Measurements from ENCODE around the gene PHACTR3.

PHACTR3 gene

DNA sequence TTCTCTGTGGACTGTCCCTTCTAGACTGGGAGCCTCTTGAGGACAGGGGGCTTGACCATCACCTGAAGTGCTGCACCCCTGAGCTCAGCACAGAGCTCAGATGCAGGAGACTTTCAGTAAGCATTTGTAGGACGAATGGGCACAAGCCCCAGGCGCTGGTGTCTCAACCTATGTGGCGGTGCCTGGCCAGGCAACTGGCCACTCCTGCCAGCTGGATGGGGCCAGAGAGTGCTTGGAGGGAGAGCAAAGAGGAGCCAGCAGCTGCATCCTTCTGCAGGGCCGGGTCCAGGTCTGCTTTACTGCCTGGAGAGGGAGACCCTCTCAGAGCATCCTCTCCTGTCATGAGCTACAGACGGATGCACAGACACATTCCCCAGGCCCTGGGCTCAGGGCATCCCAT lies 4.5 kb downstream of the PHACTR3 start:
- TF ChIP-seq, protein P1, sequence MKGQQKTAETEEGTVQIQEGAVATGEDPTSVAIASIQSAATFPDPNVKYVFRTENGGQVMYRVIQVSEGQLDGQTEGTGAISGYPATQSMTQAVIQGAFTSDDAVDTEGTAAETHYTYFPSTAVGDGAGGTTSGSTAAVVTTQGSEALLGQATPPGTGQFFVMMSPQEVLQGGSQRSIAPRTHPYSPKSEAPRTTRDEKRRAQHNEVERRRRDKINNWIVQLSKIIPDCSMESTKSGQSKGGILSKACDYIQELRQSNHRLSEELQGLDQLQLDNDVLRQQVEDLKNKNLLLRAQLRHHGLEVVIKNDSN (IDR thresholded peaks at IDR 0.05): no peak
- TF ChIP-seq EP300 (IDR thresholded peaks at IDR 0.05; ENCODE audit: borderline replicate concordance) (no peak), YY1 (IDR thresholded peaks at IDR 0.05; ENCODE audit: low read depth) (no peak), CEBPB (IDR thresholded peaks at IDR 0.05) (no peak), CREB1 (IDR thresholded peaks at IDR 0.05; ENCODE audit: low read depth) (no peak)
- TF ChIP-seq, protein P2, sequence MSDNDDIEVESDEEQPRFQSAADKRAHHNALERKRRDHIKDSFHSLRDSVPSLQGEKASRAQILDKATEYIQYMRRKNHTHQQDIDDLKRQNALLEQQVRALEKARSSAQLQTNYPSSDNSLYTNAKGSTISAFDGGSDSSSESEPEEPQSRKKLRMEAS (IDR thresholded peaks at IDR 0.05): no peak
- TF ChIP-seq, protein P3, sequence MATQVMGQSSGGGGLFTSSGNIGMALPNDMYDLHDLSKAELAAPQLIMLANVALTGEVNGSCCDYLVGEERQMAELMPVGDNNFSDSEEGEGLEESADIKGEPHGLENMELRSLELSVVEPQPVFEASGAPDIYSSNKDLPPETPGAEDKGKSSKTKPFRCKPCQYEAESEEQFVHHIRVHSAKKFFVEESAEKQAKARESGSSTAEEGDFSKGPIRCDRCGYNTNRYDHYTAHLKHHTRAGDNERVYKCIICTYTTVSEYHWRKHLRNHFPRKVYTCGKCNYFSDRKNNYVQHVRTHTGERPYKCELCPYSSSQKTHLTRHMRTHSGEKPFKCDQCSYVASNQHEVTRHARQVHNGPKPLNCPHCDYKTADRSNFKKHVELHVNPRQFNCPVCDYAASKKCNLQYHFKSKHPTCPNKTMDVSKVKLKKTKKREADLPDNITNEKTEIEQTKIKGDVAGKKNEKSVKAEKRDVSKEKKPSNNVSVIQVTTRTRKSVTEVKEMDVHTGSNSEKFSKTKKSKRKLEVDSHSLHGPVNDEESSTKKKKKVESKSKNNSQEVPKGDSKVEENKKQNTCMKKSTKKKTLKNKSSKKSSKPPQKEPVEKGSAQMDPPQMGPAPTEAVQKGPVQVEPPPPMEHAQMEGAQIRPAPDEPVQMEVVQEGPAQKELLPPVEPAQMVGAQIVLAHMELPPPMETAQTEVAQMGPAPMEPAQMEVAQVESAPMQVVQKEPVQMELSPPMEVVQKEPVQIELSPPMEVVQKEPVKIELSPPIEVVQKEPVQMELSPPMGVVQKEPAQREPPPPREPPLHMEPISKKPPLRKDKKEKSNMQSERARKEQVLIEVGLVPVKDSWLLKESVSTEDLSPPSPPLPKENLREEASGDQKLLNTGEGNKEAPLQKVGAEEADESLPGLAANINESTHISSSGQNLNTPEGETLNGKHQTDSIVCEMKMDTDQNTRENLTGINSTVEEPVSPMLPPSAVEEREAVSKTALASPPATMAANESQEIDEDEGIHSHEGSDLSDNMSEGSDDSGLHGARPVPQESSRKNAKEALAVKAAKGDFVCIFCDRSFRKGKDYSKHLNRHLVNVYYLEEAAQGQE (IDR thresholded peaks at IDR 0.05; ENCODE audit: low read depth): no peak

- TF ChIP-seq CREB1 (IDR thresholded peaks at IDR 0.05; ENCODE audit: low read depth) (no peak), CEBPB (IDR thresholded peaks at IDR 0.05) (no peak), TAF1 (IDR thresholded peaks at IDR 0.05; ENCODE audit: low read depth) (no peak), ZBTB7A (IDR thresholded peaks at IDR 0.05; ENCODE audit: low read depth) (no peak), EP300 (IDR thresholded peaks at IDR 0.05; ENCODE audit: borderline replicate concordance) (no peak), RAD21 (IDR thresholded peaks at IDR 0.05; ENCODE audit: low read depth) (no peak), NFIC (IDR thresholded peaks at IDR 0.05) (no peak), TEAD4 (IDR thresholded peaks at IDR 0.05) (no peak), TCF12 (IDR thresholded peaks at IDR 0.05; ENCODE audit: low read depth) (no peak), FOXM1 (IDR thresholded peaks at IDR 0.05; ENCODE audit: borderline replicate concordance, low read depth) (no peak), YY1 (IDR thresholded peaks at IDR 0.05; ENCODE audit: low read depth) (no peak), EGR1 (IDR thresholded peaks at IDR 0.05) (no peak)
- TF ChIP-seq, protein P2 (IDR thresholded peaks at IDR 0.05): no peak
- TF ChIP-seq, protein P3 (IDR thresholded peaks at IDR 0.05; ENCODE audit: low read depth): no peak
- TF ChIP-seq, protein P1 (IDR thresholded peaks at IDR 0.05): no peak
Measured at GRCh38 chr20:59611286-59611685, 6.9 kb downstream of the PHACTR3 start.

DNA sequence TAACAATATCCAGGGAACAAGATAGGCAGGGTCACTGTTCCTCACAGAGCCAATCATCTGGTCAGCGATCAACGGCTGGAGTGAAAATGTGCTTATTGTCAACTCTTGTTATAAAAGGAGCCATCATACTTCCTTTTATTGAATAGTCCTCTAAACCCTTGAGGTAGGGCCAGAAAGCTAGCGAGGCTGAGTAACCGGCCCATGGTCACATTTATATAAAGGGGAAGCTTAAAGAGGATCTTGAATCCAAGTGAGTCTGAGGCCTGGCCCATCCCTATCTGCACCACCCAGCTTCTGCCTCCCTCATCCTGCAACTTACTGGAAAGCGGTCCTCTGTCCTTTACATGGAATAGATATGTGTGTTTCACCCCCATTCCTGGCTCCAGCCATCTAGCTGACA lies 9.5 kb downstream of the PHACTR3 start:
- TF ChIP-seq TCF12 (IDR thresholded peaks at IDR 0.05; ENCODE audit: low read depth) (no peak), CEBPB (IDR thresholded peaks at IDR 0.05) (no peak), YY1 (IDR thresholded peaks at IDR 0.05; ENCODE audit: low read depth) (no peak), NFIC (IDR thresholded peaks at IDR 0.05) (no peak), CREB1 (IDR thresholded peaks at IDR 0.05; ENCODE audit: low read depth) (no peak), EP300 (IDR thresholded peaks at IDR 0.05; ENCODE audit: borderline replicate concordance) (no peak), RAD21 (IDR thresholded peaks at IDR 0.05; ENCODE audit: low read depth) (no peak), FOXM1 (IDR thresholded peaks at IDR 0.05; ENCODE audit: borderline replicate concordance, low read depth) (no peak), EGR1 (IDR thresholded peaks at IDR 0.05) (no peak)
- TF ChIP-seq, protein P2 (IDR thresholded peaks at IDR 0.05): no peak
- TF ChIP-seq, protein P3 (IDR thresholded peaks at IDR 0.05; ENCODE audit: low read depth): no peak

DNA sequence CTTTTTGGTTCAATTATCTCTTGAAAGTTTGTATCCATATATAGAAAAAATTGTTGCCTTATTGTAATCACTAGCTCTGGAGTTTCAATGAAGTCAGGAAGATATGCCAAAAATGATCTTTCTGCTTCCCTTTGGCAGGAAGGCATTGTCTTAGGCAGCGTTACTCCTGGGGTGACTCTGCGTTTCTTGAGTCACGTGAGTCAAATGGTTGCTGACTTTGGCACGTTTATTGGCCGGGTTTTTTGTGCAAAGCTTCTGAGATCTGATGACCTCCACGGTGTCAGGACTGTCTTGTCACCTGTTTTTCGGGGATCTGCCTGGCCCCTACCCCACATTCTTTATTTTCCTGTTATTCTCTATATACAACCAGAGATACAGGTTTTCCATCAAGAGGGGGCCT lies 10.4 kb downstream of the PHACTR3 start:
- TF ChIP-seq ZBTB7A (IDR thresholded peaks at IDR 0.05; ENCODE audit: low read depth) (no peak), CREB1 (IDR thresholded peaks at IDR 0.05; ENCODE audit: low read depth) (no peak), NFIC (IDR thresholded peaks at IDR 0.05) (no peak), RAD21 (IDR thresholded peaks at IDR 0.05; ENCODE audit: low read depth) (no peak), FOXM1 (IDR thresholded peaks at IDR 0.05; ENCODE audit: borderline replicate concordance, low read depth) (no peak)
- TF ChIP-seq, protein P1 (IDR thresholded peaks at IDR 0.05): no peak
- TF ChIP-seq, protein P2 (IDR thresholded peaks at IDR 0.05): no peak
- TF ChIP-seq, protein P3 (IDR thresholded peaks at IDR 0.05; ENCODE audit: low read depth): no peak

Data from Ishikawa (cell line).